ENCODE results near the gene KCNN3. TPM values are rescaled to one million over a fixed set of nuclear protein-coding genes. Genes with fewer than 3 reads are reported as not detected.

The KCNN3 gene
- total RNA-seq, 4 donors from 2014 or later: under 0.01 to 0.57 (median 0.08) TPM

DNA sequence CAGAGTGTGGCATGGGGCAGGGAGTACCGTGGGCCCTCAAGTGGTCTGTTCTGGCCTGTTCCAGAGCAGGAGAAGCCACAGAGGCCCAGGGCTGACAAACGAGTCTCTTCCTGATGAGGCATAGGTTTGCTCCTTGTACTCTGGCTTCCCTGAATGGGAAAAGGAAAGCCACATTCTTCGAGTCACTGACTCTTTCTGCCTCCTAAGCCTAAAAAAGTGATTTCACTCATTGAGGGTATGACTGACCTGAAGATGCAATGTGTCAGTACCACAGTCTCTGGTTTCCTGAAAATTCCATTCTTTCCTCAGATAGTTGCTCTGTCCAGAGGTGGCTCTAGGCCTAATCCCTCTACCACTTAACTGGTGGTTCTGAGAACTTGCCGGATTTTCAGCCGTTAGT, 92.3 kb downstream of the KCNN3 start:
- TF ChIP-seq, protein P1, sequence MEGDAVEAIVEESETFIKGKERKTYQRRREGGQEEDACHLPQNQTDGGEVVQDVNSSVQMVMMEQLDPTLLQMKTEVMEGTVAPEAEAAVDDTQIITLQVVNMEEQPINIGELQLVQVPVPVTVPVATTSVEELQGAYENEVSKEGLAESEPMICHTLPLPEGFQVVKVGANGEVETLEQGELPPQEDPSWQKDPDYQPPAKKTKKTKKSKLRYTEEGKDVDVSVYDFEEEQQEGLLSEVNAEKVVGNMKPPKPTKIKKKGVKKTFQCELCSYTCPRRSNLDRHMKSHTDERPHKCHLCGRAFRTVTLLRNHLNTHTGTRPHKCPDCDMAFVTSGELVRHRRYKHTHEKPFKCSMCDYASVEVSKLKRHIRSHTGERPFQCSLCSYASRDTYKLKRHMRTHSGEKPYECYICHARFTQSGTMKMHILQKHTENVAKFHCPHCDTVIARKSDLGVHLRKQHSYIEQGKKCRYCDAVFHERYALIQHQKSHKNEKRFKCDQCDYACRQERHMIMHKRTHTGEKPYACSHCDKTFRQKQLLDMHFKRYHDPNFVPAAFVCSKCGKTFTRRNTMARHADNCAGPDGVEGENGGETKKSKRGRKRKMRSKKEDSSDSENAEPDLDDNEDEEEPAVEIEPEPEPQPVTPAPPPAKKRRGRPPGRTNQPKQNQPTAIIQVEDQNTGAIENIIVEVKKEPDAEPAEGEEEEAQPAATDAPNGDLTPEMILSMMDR (IDR thresholded peaks at IDR 0.05; ENCODE audit: low read depth): no peak

DNA sequence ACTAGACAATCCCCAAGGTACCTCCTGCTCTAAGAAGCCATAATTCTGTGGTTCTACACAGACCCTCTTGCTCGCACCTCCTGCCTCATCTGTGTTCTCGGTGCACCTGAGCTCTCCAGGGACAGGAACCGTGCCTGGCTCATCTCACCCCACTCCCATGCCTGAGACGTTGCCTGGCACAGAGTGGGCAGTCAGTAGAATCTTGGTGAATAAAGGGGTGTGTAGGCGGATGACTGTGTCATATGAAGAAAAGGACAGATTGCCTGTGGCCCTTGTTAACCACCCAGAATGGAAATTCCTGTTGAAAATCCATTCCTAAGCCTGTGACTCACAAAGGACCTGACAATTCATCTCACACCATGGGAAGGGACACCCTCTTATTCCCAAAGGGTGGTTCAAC, 92.9 kb downstream of the KCNN3 start:
- TF ChIP-seq, protein P1 (IDR thresholded peaks at IDR 0.05; ENCODE audit: low read depth): no peak

DNA sequence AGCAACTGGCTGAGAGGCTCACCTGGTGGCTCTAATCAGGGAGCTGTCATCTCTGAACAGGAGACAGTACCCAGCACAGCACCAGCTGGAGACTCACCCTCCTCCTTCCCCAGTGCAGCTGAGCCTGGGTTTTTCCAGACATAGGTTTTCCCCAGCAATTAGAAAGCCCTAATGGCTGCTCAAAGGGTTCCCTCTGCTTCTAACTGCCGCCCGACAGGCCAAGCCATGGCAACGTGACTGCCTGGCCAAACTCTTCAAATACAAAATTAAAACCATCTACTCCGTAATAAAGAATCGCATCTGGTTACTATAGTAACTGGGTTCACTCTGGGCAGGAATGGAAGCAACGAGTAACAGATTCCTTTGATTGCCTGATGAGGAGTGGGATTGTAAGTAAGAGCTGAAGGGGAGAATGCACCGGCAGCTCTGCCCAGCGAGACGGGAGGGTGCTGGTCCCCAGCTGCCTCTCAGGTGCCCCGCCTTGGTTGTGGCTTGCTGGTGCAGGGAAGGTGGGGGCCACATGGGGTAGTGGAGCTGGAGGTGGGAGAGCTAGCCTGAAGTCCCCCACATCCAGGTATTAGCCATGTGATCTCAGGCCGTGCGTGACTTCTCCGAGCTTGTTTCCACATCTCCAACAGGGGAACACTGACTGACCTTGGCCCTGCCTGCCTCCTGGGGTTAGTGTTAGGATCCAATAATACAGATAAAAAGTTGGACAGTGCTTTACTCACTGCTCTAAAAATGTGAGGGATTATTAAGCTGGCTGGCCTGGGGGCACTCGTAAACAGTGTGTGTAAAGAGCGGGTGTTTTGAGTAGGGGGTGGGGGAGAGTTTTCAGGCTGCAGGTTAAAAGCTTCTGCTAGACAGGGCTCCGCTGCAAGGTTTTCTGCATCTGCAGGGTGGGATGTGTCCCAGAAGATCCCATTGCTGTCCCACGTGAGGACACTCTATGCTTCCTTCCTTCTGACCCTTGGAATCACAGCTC, 94.2 kb downstream of the KCNN3 start:
- TF ChIP-seq, protein P1 (IDR thresholded peaks at IDR 0.05; ENCODE audit: low read depth): no peak

DNA sequence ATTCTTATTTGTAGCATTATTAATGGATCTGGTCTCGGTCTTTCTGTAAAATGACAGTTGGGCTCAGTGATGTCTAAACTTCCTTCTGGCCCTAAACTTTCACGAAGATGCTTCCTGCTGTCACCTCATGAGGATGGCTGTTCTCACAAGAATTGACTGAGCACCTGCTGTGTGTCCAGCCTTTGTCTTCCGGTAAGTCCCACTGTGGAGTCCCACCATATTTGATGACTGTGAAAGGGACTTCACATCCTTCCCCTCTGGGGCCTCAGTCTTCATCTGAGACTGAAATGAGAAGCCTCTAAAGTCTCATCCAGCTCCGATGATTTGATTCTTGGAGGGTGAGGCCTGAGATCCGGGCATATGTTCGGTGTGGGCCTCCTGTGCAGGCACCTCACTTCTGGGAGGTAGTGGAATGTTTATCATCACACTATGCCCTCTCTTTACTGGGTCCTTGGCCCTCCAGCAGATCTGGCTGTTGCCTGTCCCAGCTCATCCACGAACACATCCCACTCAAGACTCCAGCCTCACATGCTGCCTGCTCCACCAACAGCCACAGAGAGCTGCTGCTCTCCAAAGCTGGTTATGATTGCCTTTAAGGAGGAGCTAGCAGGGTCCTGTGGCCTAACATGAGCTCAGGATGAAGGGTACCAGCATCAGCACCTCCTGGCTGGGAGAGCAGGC, 95.8 kb downstream of the KCNN3 start:
- TF ChIP-seq, protein P1 (IDR thresholded peaks at IDR 0.05; ENCODE audit: low read depth): no peak

DNA sequence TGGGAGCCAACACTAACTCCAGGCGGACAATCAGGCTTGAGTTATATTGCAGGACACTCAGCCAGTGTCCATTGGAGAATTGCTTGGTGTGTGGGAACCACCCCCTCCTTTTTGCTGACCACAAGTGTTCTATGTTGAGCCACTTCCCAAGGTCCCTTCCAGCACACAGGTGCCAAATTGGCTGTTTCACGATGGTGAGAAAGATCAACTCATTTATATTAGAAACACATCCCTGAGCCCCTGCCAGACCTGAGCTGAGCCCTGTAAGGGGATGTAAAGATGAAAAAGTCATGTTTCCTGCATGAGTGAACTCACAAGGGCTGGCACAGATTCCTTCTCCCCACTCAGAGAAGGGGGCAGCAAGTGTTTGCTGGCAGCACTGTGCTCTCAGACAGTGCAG, 96.5 kb downstream of the KCNN3 start:
- TF ChIP-seq, protein P1 (IDR thresholded peaks at IDR 0.05; ENCODE audit: low read depth): no peak

DNA sequence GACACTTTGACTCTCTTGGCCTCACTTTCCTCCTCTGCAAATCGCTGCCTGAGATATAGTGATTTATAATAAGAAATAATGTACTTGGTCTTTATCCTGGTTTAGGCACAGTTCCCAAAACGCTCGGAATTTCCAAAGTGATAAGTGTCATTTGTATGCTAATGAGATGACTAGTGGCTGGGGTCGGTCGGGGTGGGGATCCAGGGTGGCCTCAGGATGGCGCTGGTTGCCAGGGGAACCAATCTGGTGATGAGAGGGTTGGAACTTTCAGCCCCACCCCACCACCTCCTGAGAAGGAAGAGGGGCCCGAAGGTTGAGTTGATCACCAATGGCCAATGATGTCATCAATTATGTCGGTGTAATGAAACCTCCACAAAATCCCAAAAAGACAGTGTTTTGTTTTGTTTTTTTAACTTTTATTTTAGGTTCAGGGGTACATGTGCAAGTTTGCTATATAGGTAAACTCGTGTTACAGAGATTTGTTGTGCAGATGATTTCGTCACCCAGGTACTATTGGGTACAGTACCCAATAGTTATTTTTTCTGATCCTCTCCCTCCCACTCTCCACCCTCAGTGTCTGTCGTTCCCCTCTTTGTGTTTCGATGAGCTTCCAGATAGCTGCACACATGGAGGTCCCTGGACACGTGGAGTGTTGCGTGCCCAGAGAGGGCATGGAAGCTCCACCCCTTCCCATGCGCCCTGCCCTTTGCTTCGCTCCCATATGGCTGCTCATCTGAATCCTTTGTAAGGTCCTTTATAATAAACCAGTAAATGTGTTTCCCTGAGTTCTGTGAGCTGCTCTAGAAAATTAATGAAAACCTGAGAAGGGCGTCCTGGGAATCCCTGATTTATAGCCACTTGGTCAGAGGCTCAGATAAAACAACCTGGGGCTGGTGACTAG, 97.2 kb downstream of the KCNN3 start:
- TF ChIP-seq, protein P1 (IDR thresholded peaks at IDR 0.05; ENCODE audit: low read depth): no peak
